Measurements from ENCODE around the gene PLEKHJ1.

DNA sequence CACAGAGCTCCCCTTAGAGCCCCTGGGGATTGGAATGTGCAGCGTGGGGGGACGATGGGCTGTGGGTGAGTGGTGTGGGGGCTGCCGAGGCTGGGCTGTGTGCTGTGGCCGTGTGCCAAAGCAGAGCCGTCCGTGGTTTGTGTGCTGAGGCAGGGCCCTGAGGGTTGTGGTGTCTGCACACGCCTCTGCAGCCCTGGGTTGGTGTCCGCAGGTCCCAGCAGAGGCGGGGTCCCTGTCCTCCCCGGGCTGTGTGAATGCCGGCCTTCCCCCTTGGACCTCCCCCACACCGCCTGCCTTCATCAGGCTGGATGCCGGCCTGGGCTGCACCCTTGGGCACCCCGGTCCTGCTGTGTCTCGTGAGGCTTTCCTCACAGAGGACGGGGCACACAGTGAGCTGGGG lies 46.2 kb downstream of the PLEKHJ1 start:
- TF ChIP-seq ZNF274 (IDR thresholded peaks at IDR 0.05; ENCODE audit: borderline replicate concordance, extremely low read depth, low read length) (no peak), RFX5 (IDR thresholded peaks at IDR 0.05; ENCODE audit: borderline replicate concordance, low read depth, low read length) (no peak), CEBPB (IDR thresholded peaks at IDR 0.05; ENCODE audit: low read depth, low read length) (no peak), SIRT6 (IDR thresholded peaks at IDR 0.05; ENCODE audit: low read length) (no peak), CHD2 (IDR thresholded peaks at IDR 0.05; ENCODE audit: low read length) (no peak), FOSL1 (IDR thresholded peaks at IDR 0.05; ENCODE audit: insufficient read depth, low read depth, low read length) (no peak), POLR2AphosphoS5 (IDR thresholded peaks at IDR 0.05; ENCODE audit: low read depth, low read length) (no peak), EZH2 (IDR thresholded peaks at IDR 0.05; ENCODE audit: low read depth, low read length, severe bottlenecking) (no peak), CREB1 (IDR thresholded peaks at IDR 0.05) (no peak), HDAC2 (IDR thresholded peaks at IDR 0.05; ENCODE audit: borderline replicate concordance in 1 of 2, low read depth in 2 of 2, low read length in 2 of 2) (no peak), NRF1 (IDR thresholded peaks at IDR 0.05; ENCODE audit: low read depth, low read length) (no peak)
- TF ChIP-seq, protein P1, sequence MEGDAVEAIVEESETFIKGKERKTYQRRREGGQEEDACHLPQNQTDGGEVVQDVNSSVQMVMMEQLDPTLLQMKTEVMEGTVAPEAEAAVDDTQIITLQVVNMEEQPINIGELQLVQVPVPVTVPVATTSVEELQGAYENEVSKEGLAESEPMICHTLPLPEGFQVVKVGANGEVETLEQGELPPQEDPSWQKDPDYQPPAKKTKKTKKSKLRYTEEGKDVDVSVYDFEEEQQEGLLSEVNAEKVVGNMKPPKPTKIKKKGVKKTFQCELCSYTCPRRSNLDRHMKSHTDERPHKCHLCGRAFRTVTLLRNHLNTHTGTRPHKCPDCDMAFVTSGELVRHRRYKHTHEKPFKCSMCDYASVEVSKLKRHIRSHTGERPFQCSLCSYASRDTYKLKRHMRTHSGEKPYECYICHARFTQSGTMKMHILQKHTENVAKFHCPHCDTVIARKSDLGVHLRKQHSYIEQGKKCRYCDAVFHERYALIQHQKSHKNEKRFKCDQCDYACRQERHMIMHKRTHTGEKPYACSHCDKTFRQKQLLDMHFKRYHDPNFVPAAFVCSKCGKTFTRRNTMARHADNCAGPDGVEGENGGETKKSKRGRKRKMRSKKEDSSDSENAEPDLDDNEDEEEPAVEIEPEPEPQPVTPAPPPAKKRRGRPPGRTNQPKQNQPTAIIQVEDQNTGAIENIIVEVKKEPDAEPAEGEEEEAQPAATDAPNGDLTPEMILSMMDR (IDR thresholded peaks at IDR 0.05; ENCODE audit: control extremely low read depth in 1 of 3, insufficient read depth in 1 of 3, low read depth in 1 of 3, low read length in 3 of 3), result no peak
- TF ChIP-seq, protein P2, sequence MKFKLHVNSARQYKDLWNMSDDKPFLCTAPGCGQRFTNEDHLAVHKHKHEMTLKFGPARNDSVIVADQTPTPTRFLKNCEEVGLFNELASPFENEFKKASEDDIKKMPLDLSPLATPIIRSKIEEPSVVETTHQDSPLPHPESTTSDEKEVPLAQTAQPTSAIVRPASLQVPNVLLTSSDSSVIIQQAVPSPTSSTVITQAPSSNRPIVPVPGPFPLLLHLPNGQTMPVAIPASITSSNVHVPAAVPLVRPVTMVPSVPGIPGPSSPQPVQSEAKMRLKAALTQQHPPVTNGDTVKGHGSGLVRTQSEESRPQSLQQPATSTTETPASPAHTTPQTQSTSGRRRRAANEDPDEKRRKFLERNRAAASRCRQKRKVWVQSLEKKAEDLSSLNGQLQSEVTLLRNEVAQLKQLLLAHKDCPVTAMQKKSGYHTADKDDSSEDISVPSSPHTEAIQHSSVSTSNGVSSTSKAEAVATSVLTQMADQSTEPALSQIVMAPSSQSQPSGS (IDR thresholded peaks at IDR 0.05; ENCODE audit: low read length), result no peak
